A673 (cell line): ENCODE data around the gene MAP3K7CL.

Experiments
- EZH2 ChIP-seq: fragments of 200-600 bp; sonication (generic); IDR thresholded peaks from 2 replicates; pipeline ENCODE4 v1.6.1; 2017; ENCODE audit warnings: borderline replicate concordance, low read depth, mild to moderate bottlenecking, mixed read lengths, antibody characterized with exemption, low read length; ENCODE audit not compliant: poor library complexity, severe bottlenecking
- TF ChIP-seq, protein P1 (sequence below): fragments of 300-800, 200-600 bp; sonication (generic); conservative IDR thresholded peaks from 2 replicates; pipeline ENCODE4 v1.5.1; 2017; ENCODE audit warnings: low read depth, mild to moderate bottlenecking, antibody characterized with exemption, low read length, moderate library complexity, mixed read lengths

DNA sequence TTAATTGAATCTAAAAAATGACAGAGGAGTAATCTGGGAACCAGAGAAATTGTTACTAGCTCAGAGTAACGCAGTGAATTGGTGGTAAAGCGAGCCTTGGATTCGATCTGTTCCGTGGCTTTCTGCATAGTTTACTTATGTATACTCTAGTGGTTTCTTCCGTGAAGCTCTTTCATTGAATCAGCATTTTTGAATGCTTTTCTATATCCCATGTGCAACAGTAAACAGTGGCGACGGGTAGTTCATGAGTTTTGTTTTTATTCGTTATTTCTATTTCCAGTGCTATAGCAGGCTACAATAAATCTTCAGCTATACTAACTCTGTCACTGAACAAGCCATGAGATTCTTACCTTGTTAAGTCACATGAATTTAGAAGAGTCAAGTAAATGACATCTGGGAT, 14.5 kb upstream of the MAP3K7CL start:
- no peak for TF ChIP-seq EZH2
- TF ChIP-seq, protein P1, sequence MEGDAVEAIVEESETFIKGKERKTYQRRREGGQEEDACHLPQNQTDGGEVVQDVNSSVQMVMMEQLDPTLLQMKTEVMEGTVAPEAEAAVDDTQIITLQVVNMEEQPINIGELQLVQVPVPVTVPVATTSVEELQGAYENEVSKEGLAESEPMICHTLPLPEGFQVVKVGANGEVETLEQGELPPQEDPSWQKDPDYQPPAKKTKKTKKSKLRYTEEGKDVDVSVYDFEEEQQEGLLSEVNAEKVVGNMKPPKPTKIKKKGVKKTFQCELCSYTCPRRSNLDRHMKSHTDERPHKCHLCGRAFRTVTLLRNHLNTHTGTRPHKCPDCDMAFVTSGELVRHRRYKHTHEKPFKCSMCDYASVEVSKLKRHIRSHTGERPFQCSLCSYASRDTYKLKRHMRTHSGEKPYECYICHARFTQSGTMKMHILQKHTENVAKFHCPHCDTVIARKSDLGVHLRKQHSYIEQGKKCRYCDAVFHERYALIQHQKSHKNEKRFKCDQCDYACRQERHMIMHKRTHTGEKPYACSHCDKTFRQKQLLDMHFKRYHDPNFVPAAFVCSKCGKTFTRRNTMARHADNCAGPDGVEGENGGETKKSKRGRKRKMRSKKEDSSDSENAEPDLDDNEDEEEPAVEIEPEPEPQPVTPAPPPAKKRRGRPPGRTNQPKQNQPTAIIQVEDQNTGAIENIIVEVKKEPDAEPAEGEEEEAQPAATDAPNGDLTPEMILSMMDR, result no peak
